OCI-LY1 (cell line): ENCODE data around the gene AHCTF1.

Experiments used
- CTCF ChIP-seq: fragments of 200-600 bp; sonication (generic), shearing (Covaris generic); IDR thresholded peaks from 2 replicates; pipeline ENCODE4 v1.5.1; 2017; ENCODE audit warnings: mild to moderate bottlenecking, antibody characterized with exemption, low read length, moderate library complexity, mixed read lengths
- EZH2 ChIP-seq: fragments of 200-600 bp; sonication (generic), shearing (Covaris generic); IDR thresholded peaks from 2 replicates; pipeline ENCODE4 v1.8.0; 2017; ENCODE audit warnings: borderline replicate concordance, mixed run types, mild to moderate bottlenecking, antibody characterized with exemption, low read length, moderate library complexity, mixed read lengths

GRCh38 chr1:246969621-246970020 lies 37.9 kb upstream of the AHCTF1 start:
- no peak for TF ChIP-seq CTCF
- no peak for TF ChIP-seq EZH2
